Neural crest cell (in vitro differentiated cells): ENCODE measurements around the gene PTPRG. TPM values are rescaled to one million over a fixed set of nuclear protein-coding genes. Genes with fewer than 3 reads are reported as not detected.

Experiments
- DNase-seq: peaks from one replicate; pipeline ENCODE4 v3.0.0; 2021; ENCODE audit warnings: low read depth, mixed read lengths, low spot score
- H3K27ac Mint-ChIP-seq: one replicate; pipeline ENCODE4 v1.8.0; 2021; ENCODE audit warnings: mild to moderate bottlenecking, mixed read lengths; ENCODE audit not compliant: unreplicated experiment
- H3K27me3 Mint-ChIP-seq: 2 replicates; pipeline ENCODE4 v1.8.0; 2021; ENCODE audit warnings: low read depth, mild to moderate bottlenecking, mixed read lengths
- H3K36me3 Mint-ChIP-seq: 2 replicates; pipeline ENCODE4 v1.8.0; 2021; ENCODE audit warnings: low read depth, mild to moderate bottlenecking, mixed read lengths
- H3K4me1 Mint-ChIP-seq: 2 replicates; pipeline ENCODE4 v1.8.0; 2021; ENCODE audit warnings: mixed read lengths
- H3K4me3 Mint-ChIP-seq: one replicate; pipeline ENCODE4 v1.8.0; 2021; ENCODE audit warnings: mild to moderate bottlenecking, mixed read lengths
- H3K9me3 Mint-ChIP-seq: 2 replicates; pipeline ENCODE4 v1.8.0; 2021; ENCODE audit warnings: mixed read lengths
- CTCF ChIP-seq: fragments of 200-600 bp; sonication (generic); conservative IDR thresholded peaks from 2 replicates; pipeline ENCODE4 v1.5.0; 2021; ENCODE audit warnings: antibody characterized with exemption, mild to moderate bottlenecking
- total RNA-seq: library from RNA; stranded (reverse); gene quantifications from 2 replicates; pipeline ENCODE4 v1.2.1, GENCODE V29; 2021

The PTPRG gene
- total RNA-seq, 1 donor from 2014 or later, result 41.2 TPM

GRCh38 chr3:61819861-61820260 is 258.5 kb downstream of the PTPRG start:
- Mint-ChIP-seq H3K36me3 (no peaks in the 10 kb centered on the region), H3K27ac (no peak overlapping the region), H3K27me3 (no peaks in the 10 kb centered on the region), H3K4me1 (peaks cover 6% of the 10 kb centered on the region), H3K4me3 (no peak overlapping the region), H3K9me3 (no peaks in the 10 kb centered on the region)
- TF ChIP-seq CTCF, result no peak
- DNase-seq, result no peak

- no peak for TF ChIP-seq CTCF
- H3K4me1 Mint-ChIP-seq, result peaks cover 6% of the 10 kb centered on the region
- H3K9me3 Mint-ChIP-seq, result no peaks in the 10 kb centered on the region
- no peak overlapping the region for H3K27ac Mint-ChIP-seq
- H3K36me3 Mint-ChIP-seq, result no peaks in the 10 kb centered on the region
- no peak for DNase-seq
- no peaks in the 10 kb centered on the region for H3K27me3 Mint-ChIP-seq
- no peak overlapping the region for H3K4me3 Mint-ChIP-seq
These were observed 259.1 kb downstream of the PTPRG start for GRCh38 chr3:61820306-61820992.

- Mint-ChIP-seq H3K9me3 (no peaks in the 10 kb centered on the region), H3K4me1 (peaks cover 6% of the 10 kb centered on the region), H3K36me3 (no peaks in the 10 kb centered on the region), H3K27ac (no peak overlapping the region), H3K4me3 (no peak overlapping the region), H3K27me3 (no peaks in the 10 kb centered on the region)
- no peak for TF ChIP-seq CTCF
- no peak for DNase-seq
These were observed 260.5 kb downstream of the PTPRG start for GRCh38 chr3:61821823-61822251.

GRCh38 chr3:61822588-61822987 is 261.2 kb downstream of the PTPRG start:
- H3K4me3 Mint-ChIP-seq, result no peak overlapping the region
- H3K27me3 Mint-ChIP-seq, result no peaks in the 10 kb centered on the region
- H3K9me3 Mint-ChIP-seq, result no peaks in the 10 kb centered on the region
- no peak for DNase-seq
- H3K4me1 Mint-ChIP-seq, result peaks cover 6% of the 10 kb centered on the region
- H3K27ac Mint-ChIP-seq, result no peak overlapping the region
- no peaks in the 10 kb centered on the region for H3K36me3 Mint-ChIP-seq
- no peak for TF ChIP-seq CTCF

- Mint-ChIP-seq H3K4me1 (peaks cover 23% of the 10 kb centered on the region), H3K27me3 (no peaks in the 10 kb centered on the region), H3K36me3 (no peaks in the 10 kb centered on the region), H3K27ac (no peak overlapping the region), H3K4me3 (no peak overlapping the region), H3K9me3 (no peaks in the 10 kb centered on the region)
- DNase-seq, result no peak
- no peak for TF ChIP-seq CTCF
These were observed 263.3 kb downstream of the PTPRG start for GRCh38 chr3:61824553-61825135.
